Lung (tissue), 12 donors: ENCODE data around the gene RASSF7. TPM values are rescaled to one million over a fixed set of nuclear protein-coding genes. Genes with fewer than 3 reads are reported as not detected.

Experiments used
- ATAC-seq: fragments of 200-7000 bp; cut with Tn5 transposase; one replicate; pipeline ENCODE4 v1.9.1; 2020; ENCODE audit warnings: moderate number of reproducible peaks; ENCODE audit not compliant: insufficient read depth, low FRiP score
- DNase-seq, 3 donors: peaks; one replicate each; pipeline ENCODE4 v3.0.0-alpha.2; 2013 to 2017
- H3K27ac ChIP-seq, 2 donors: one replicate each; pipeline ENCODE4 v1.5.1; 2013; ENCODE audit warnings: mild to moderate bottlenecking in 2 of 2, moderate library complexity in 2 of 2, control low read depth in 1 of 2, inconsistent platforms in 1 of 2, low read depth in 1 of 2, low read length in 1 of 2
- H3K27me3 ChIP-seq, 3 donors: one replicate each; pipeline ENCODE4 v1.5.1; 2013; ENCODE audit warnings: low read length in 2 of 3; ENCODE audit not compliant: control insufficient read depth in 3 of 3, insufficient read depth in 3 of 3
- H3K36me3 ChIP-seq, 4 donors: one replicate each; pipeline ENCODE4 v1.5.1; 2013; ENCODE audit warnings: low read length in 4 of 4, mild to moderate bottlenecking in 1 of 4, moderate library complexity in 1 of 4; ENCODE audit not compliant: control insufficient read depth in 4 of 4, insufficient read depth in 4 of 4
- H3K4me1 ChIP-seq, 5 donors: one replicate each; pipeline ENCODE4 v1.5.1; 2013; ENCODE audit warnings: low read length in 5 of 5, mild to moderate bottlenecking in 2 of 5, moderate library complexity in 1 of 5; ENCODE audit not compliant: control insufficient read depth in 5 of 5, insufficient read depth in 5 of 5
- H3K4me3 ChIP-seq: one replicate; pipeline ENCODE4 v1.5.1; 2013; ENCODE audit warnings: mild to moderate bottlenecking, control low read depth, moderate library complexity
- H3K9ac ChIP-seq, 2 donors: one replicate each; pipeline ENCODE4 v1.5.1; 2013; ENCODE audit warnings: low read length in 2 of 2, control low read depth in 1 of 2; ENCODE audit not compliant: insufficient read depth in 1 of 2
- H3K9me3 ChIP-seq, 4 donors: one replicate each; pipeline ENCODE4 v1.5.1; 2013; ENCODE audit warnings: low read length in 3 of 4, mild to moderate bottlenecking in 1 of 4, moderate library complexity in 1 of 4; ENCODE audit not compliant: control insufficient read depth in 4 of 4, insufficient read depth in 3 of 4
- CTCF ChIP-seq: IDR thresholded peaks from 2 replicates; pipeline ENCODE4 v1.5.1; 2012; ENCODE audit warnings: mild to moderate bottlenecking; ENCODE audit errors: control extremely low read depth, extremely low read depth
- WGBS, 2 donors: extraction: QIAGEN DNeasy Blood & Tissue Kit; methylation state at CpG; one replicate each; pipeline ENCODE4 v1.1.7; 2013; 5-methylcytosine and 5-hydroxymethylcytosine counted together
- polyA plus RNA-seq, 2 donors: library from polyadenylated mRNA; stranded (reverse); fragments of 200-250 nt; gene quantifications; one replicate each; pipeline ENCODE4 v1.2.1, GENCODE V29; 2013
- total RNA-seq, 2 donors: library from RNA; depleted of rRNA in 1 of 2; stranded (reverse); fragments of >200 nt in 1 of 2; gene quantifications; one replicate each; pipeline ENCODE4 v1.2.1, GENCODE V29; 2014 to 2021
- donor health status: control.
- donor health status: control.
- donor health status: Bipolar disorder and iron deficiency.
- donor health status: healthy.
- donor health status: DM: yes; HTN: yes; CAD: no.

Gene RASSF7
- total and polyA plus RNA-seq, 4 donors, result 47.9 to 153 (median 66.4) TPM

DNA sequence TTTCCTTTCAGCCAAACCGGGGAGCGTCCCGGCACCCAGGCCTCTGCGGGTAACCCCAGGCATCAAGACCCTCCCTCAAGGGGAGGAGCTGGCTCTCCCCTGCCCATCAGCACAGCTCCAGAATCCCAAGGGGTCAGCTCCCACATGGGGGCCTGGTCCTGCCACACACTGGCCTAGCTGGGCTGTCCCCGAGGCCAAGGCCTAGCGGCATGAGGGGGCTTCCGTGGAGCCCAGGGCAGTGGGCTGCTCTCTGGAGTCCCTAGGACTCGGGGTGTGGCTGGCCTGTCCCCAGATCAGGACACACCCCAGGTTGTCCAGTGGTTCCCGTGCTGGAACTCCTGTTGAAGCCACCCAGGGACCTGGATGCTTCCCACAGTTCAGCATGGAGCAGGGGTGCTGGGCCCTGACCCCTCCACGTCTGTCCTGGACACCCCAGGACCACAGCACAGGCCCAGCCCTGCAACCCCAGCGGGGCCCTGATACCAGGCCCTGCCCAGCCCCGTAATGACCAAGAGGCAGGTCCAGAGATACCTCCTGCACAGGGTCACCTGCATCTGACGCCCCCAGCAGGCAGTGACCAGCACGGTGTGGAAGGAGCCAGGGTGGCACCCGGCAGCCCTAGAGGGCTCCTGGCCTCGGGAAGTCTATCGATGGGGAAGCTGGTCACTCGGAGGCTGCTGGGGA lies 30.9 kb upstream of the RASSF7 start:
- 89 to 90% methylated on average over 18 of the region's 18 CpGs for WGBS, 2 donors
- Histone ChIP-seq H3K4me3 (no peak overlapping the region), H3K4me1 (peaks cover 0 to 10% (median 6%) of the 10 kb centered on the region in 5 donors), H3K27ac (peak overlapping the region in 1 of 2 donors; percentile 8), H3K27me3 (no peaks in the 10 kb centered on the region), H3K9ac (peak overlapping the region in 1 of 2 donors; percentile 2), H3K9me3 (no peaks in the 10 kb centered on the region), H3K36me3 (peaks cover 0 to 30% (median 3%) of the 10 kb centered on the region in 4 donors)
- ATAC-seq (no peak), DNase-seq (no peak)
- no peak for TF ChIP-seq CTCF

- H3K27me3 ChIP-seq, result peaks cover 0 to 1% (median 0%) of the 10 kb centered on the region in 3 donors
- DNase-seq, result no peak
- H3K36me3 ChIP-seq, result peaks cover 0 to 30% (median 3%) of the 10 kb centered on the region in 4 donors
- no peak overlapping the region for H3K9ac ChIP-seq
- no peak for ATAC-seq
- no peak overlapping the region for H3K4me3 ChIP-seq
- WGBS, 2 donors, result 87 to 93% methylated on average over 27 to 28 of the region's 28 CpGs
- H3K4me1 ChIP-seq, result peaks cover 0 to 13% (median 7%) of the 10 kb centered on the region in 5 donors
- no peak overlapping the region for H3K27ac ChIP-seq
- no peak for TF ChIP-seq CTCF
- no peaks in the 10 kb centered on the region for H3K9me3 ChIP-seq
Measured at GRCh38 chr11:530960-531831, 29.6 kb upstream of the RASSF7 start.

DNA sequence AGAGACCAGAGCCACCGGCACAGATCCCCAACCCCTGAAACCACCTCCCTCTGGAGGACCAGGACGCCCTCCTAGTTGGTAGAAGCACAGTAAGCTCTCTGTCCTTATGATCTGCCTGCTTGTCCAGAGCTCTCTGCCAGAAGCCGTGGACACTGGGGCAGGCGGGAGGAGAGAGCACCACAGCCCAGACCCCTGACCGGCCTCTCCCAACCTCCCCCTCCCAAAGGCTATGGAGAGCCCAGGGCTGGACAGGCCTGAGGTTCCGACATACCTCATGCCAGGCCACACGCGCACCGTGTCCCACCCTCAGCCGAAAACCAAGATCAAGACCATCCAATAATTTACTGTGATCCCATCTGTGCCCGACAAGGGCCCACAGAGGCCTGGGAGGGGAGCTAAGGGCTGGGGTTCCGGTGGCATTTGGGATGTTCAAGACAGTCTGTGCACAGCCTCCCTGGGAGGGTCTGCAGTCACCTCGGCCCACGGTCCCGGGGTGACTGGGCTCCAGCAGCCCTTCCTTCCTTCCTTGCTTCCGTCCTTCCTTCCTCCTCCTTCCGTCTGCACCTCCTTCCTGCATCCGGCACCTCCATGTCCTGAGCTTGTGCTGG lies 28.7 kb upstream of the RASSF7 start:
- Histone ChIP-seq H3K4me1 (peaks cover 0 to 18% (median 9%) of the 10 kb centered on the region in 5 donors), H3K27me3 (peaks cover 0 to 2% (median 2%) of the 10 kb centered on the region in 3 donors), H3K27ac (peak overlapping the region in 1 of 2 donors; percentile 13), H3K9ac (no peak overlapping the region), H3K36me3 (peaks cover 0 to 30% (median 3%) of the 10 kb centered on the region in 4 donors), H3K9me3 (peaks cover 0 to under 1% (median 0%) of the 10 kb centered on the region in 4 donors), H3K4me3 (no peak overlapping the region)
- ATAC-seq, result no peak
- no peak for DNase-seq
- WGBS, 2 donors, result 77 to 83% methylated on average over 16 to 18 of the region's 18 CpGs
- TF ChIP-seq CTCF, result no peak
